Transverse colon (tissue), 4 donors: Measurements from ENCODE around the gene EPPIN. TPM values are rescaled to one million over a fixed set of nuclear protein-coding genes. Genes with fewer than 3 reads are reported as not detected.
"Not testable (repeated sequence)": the region's sequence is repeated elsewhere in the genome, so short reads cannot be mapped to it uniquely, and the experiment has no call there.

ENCODE experiments used
- DNase-seq: peaks from one replicate; pipeline ENCODE4 v3.0.0-alpha.2; 2019
- H3K27ac ChIP-seq, 4 donors: fragments of 200-600 bp; sonication (generic); 2 replicates each; pipeline ENCODE4 v1.5.1; 2016 to 2018; ENCODE audit warnings: inconsistent platforms in 4 of 4
- H3K27me3 ChIP-seq: fragments of 200-600 bp; sonication (generic); 2 replicates; pipeline ENCODE4 v1.5.1; 2017; ENCODE audit warnings: inconsistent platforms
- H3K36me3 ChIP-seq, 4 donors: fragments of 200-600 bp; sonication (generic); 2 replicates each; pipeline ENCODE4 v1.5.1; 2017 to 2019; ENCODE audit warnings: inconsistent platforms in 4 of 4
- H3K4me1 ChIP-seq, 4 donors: fragments of 200-600 bp; sonication (generic); 2 replicates each; pipeline ENCODE4 v1.5.1; 2017 to 2020; ENCODE audit warnings: inconsistent platforms in 4 of 4
- H3K4me3 ChIP-seq, 4 donors: fragments of 200-600 bp; sonication (generic); 1 replicate in 1 of 4; 2 replicates in 3 of 4; pipeline versions ENCODE4 v1.5.1 to v1.6.1; 2017 to 2019; ENCODE audit warnings: inconsistent platforms in 4 of 4
- H3K9me3 ChIP-seq, 2 donors: fragments of 200-600 bp; sonication (generic); 2 replicates each; pipeline ENCODE4 v1.5.1; 2017 to 2019; ENCODE audit warnings: inconsistent platforms in 2 of 2
- EP300 ChIP-seq: sonication (generic); formaldehyde crosslinking; IDR thresholded peaks from one replicate; pipeline ENCODE4 v1.6.1; 2017; ENCODE audit warnings: antibody characterized with exemption, low read depth
- POLR2A ChIP-seq: fragments of 450-650 bp; IDR thresholded peaks from one replicate; pipeline ENCODE4 v1.6.1; 2016; ENCODE audit warnings: antibody characterized with exemption, mild to moderate bottlenecking, moderate library complexity
- POLR2AphosphoS5 ChIP-seq, 3 donors: sonication (generic); formaldehyde crosslinking; IDR thresholded peaks; one replicate each; pipeline ENCODE4 v1.6.1; 2016; ENCODE audit warnings: antibody characterized with exemption in 3 of 3
- WGBS, 2 donors: methylation state at CpG; one replicate each; pipeline ENCODE4 v1.1.5; 2018; ENCODE audit warnings: low coverage in 1 of 2; 5-methylcytosine and 5-hydroxymethylcytosine counted together
- in situ Hi-C, 4 donors: fragments of 200-750 bp; cut with MboI; loops; one replicate each; pipeline versions ENCODE4 v1.15.0 to v1.15.1; 2017; ENCODE audit warnings: low sequenced_read_pairs in 3 of 4, low pct_ligation_motif_present in 1 of 4, low pct_unique_long_range_greater_than_20kb in 1 of 4
- intact Hi-C: fragments of 100-400 bp; cut with DNase I; formaldehyde crosslinking; loops from one replicate; pipeline ENCODE4 v1.15.1; 2023; ENCODE audit warnings: low total_unique reads
- total RNA-seq, 4 donors: library from RNA; depleted of rRNA; stranded (reverse); fragments of >200 nt; gene quantifications; one replicate each; pipeline ENCODE4 v1.1.0, GENCODE V29; 2016
- TF ChIP-seq, protein P1 (sequence below), 5 experiments: fragments of 200-600 bp in 3 of 5; fragments of 450-650 bp in 2 of 5; sonication (generic) in 3 of 5; IDR thresholded peaks; 1 replicate in 2 of 5; 2 replicates in 3 of 5; pipeline ENCODE4 v1.5.1; 2016 to 2017; ENCODE audit warnings: antibody characterized with exemption in 5 of 5, inconsistent platforms in 3 of 5, mild to moderate bottlenecking in 2 of 5, moderate library complexity in 1 of 5

EPPIN gene
- total RNA-seq, 4 donors from 2014 or later = not detected

DNA sequence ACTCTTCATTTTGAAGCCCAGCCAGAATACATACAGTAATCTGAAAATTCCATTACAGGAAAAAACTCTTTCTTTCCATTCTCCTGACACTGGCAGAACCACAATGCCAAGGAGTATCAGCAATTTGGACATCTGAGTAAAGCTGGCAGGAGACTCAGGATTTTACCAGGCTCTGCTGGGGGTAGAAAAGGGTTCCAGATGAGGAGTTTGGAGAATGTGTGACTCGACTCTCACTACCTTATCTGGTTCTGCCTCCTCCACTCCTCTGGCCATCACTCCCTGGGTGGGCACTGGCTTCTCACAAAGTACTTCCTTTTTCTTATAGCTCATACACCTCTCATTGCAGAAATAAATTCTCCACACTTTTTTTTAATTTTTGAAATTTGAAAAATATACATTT, 42.5 kb upstream of the EPPIN start:
- no peak for DNase-seq
- TF ChIP-seq EP300 (no peak), POLR2AphosphoS5 (IDR thresholded peaks at IDR 0.05) (no peak), POLR2A (no peak)
- TF ChIP-seq, protein P1, sequence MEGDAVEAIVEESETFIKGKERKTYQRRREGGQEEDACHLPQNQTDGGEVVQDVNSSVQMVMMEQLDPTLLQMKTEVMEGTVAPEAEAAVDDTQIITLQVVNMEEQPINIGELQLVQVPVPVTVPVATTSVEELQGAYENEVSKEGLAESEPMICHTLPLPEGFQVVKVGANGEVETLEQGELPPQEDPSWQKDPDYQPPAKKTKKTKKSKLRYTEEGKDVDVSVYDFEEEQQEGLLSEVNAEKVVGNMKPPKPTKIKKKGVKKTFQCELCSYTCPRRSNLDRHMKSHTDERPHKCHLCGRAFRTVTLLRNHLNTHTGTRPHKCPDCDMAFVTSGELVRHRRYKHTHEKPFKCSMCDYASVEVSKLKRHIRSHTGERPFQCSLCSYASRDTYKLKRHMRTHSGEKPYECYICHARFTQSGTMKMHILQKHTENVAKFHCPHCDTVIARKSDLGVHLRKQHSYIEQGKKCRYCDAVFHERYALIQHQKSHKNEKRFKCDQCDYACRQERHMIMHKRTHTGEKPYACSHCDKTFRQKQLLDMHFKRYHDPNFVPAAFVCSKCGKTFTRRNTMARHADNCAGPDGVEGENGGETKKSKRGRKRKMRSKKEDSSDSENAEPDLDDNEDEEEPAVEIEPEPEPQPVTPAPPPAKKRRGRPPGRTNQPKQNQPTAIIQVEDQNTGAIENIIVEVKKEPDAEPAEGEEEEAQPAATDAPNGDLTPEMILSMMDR (IDR thresholded peaks at IDR 0.05) = no peak
- Histone ChIP-seq H3K4me3 (no peak overlapping the region), H3K27ac (no peak overlapping the region), H3K4me1 (no peaks in the 10 kb centered on the region), H3K36me3 (no peaks in the 10 kb centered on the region), H3K9me3 (no peaks in the 10 kb centered on the region), H3K27me3 (no peaks in the 10 kb centered on the region)
- 19 to 43% methylated on average over 1 of the region's 1 CpG for WGBS, 2 donors
- intact Hi-C loops = no loop called here
- in situ Hi-C loops = loop anchor here in 1 of 4 donors (25.0 kb wide), 1 partner anchor 173 kb away; no protein-coding TSS in a partner anchor

- H3K4me3 ChIP-seq = no peak overlapping the region
- 74 to 91% methylated on average over 2 of the region's 2 CpGs for WGBS, 2 donors
- H3K27ac ChIP-seq = no peak overlapping the region
- DNase-seq = no peak
- no peak for TF ChIP-seq POLR2AphosphoS5 (IDR thresholded peaks at IDR 0.05)
- TF ChIP-seq EP300 = no peak
- no peak for TF ChIP-seq POLR2A
- TF ChIP-seq, protein P1 (IDR thresholded peaks at IDR 0.05) = no peak
- no peaks in the 10 kb centered on the region for H3K9me3 ChIP-seq
- intact Hi-C loops = no loop called here
- no peaks in the 10 kb centered on the region for H3K4me1 ChIP-seq
- no peaks in the 10 kb centered on the region for H3K36me3 ChIP-seq
- H3K27me3 ChIP-seq = no peaks in the 10 kb centered on the region
- in situ Hi-C loops = loop anchor here in 1 of 4 donors (25.0 kb wide), 1 partner anchor 174 kb away; no protein-coding TSS in a partner anchor
Observed at GRCh38 chr20:45588800-45589199, 41.6 kb upstream of the EPPIN start.

DNA sequence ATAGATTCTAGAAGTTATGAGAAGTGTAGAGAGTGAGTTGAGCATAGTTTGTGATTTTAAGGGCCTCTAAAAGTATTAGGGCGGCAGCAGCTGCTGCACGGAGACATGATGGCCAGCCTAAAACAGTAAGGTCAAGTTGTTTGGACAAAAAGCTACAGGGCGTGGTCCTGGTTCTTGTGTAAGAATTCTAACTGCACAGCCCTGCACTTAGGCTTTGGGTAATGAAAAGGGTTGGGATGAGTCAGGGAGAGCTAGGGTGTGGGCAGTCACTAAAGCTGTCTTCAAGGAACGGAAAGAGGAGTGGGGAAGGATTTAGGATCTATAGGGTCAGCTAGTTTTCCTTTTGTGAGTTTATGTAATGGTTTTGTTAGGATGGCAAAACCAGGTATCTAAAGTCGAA, 38.8 kb upstream of the EPPIN start:
- H3K4me3 ChIP-seq, H3K4me1 ChIP-seq, DNase-seq, H3K27me3 ChIP-seq, H3K27ac ChIP-seq, H3K9me3 ChIP-seq, H3K36me3 ChIP-seq, intact Hi-C loops: not testable (repeated sequence)
- in situ Hi-C loops = loop anchor here in 1 of 4 donors (25.0 kb wide), 1 partner anchor 176 kb away; no protein-coding TSS in a partner anchor
- 71 to 80% methylated on average over 4 to 5 of the region's 5 CpGs for WGBS, 2 donors

- H3K36me3 ChIP-seq, H3K4me1 ChIP-seq, H3K4me3 ChIP-seq, H3K27ac ChIP-seq, H3K27me3 ChIP-seq, DNase-seq, intact Hi-C loops, H3K9me3 ChIP-seq: not testable (repeated sequence)
- in situ Hi-C loops = loop anchor here in 1 of 4 donors (25.0 kb wide), 1 partner anchor 178 kb away; no protein-coding TSS in a partner anchor
- whole genome bisulfite sequencing, 2 donors = 89 to 90% methylated on average over 4 to 5 of the region's 5 CpGs
Observed at GRCh38 chr20:45584294-45584693, 37.1 kb upstream of the EPPIN start.

DNA sequence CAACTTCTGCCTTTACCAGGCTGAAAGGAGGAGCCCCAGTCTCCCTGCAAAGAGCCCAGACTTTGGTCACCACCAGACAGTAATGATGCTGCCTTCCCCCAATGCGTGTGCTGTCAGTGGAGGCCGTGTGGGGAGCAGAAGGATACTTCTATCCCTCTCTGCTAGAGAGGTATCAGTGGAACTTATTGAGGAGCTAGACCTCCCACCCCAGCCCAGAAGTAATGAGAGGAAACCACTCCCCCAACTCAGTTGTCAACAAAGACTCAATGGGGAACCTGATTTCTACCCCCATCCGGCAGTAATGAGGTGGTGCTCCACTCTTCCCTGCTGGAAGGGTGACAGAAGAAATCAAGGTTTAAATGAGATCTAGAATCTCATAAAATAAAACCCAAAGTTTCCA, 36.3 kb upstream of the EPPIN start:
- Histone ChIP-seq H3K27ac (no peak overlapping the region), H3K27me3 (no peaks in the 10 kb centered on the region), H3K9me3 (no peaks in the 10 kb centered on the region), H3K4me3 (no peak overlapping the region), H3K4me1 (no peaks in the 10 kb centered on the region), H3K36me3 (no peaks in the 10 kb centered on the region)
- 87% methylated on average over 3 of the region's 3 CpGs; no CpG with 5 or more reads in 1 of the 2 donors for WGBS, 2 donors
- intact Hi-C loops (no loop called here), in situ Hi-C loops (loop anchor here in 1 of 4 donors (25.0 kb wide), 1 partner anchor 179 kb away; no protein-coding TSS in a partner anchor)
- no peak for DNase-seq
- TF ChIP-seq, protein P1 (IDR thresholded peaks at IDR 0.05) = no peak
- TF ChIP-seq EP300 (no peak), POLR2AphosphoS5 (IDR thresholded peaks at IDR 0.05) (no peak), POLR2A (no peak)
